CD4-positive, alpha-beta T cell treated with Interleukin-1 beta for 1 hour (primary cell): ENCODE measurements around the gene CDH10.

Experiments used
- DNase-seq, 2 donors: peaks; one replicate each; pipeline ENCODE4 v3.0.0-alpha.2; 2020 to 2022

The CDH10 gene

GRCh38 chr5:24475101-24475500, 169.7 kb downstream of the CDH10 start:
- no peak for DNase-seq

- no peak for DNase-seq
These were observed 170.1 kb downstream of the CDH10 start for GRCh38 chr5:24474685-24475084.

GRCh38 chr5:24472518-24472917, 172.3 kb downstream of the CDH10 start:
- DNase-seq, result no peak

DNA sequence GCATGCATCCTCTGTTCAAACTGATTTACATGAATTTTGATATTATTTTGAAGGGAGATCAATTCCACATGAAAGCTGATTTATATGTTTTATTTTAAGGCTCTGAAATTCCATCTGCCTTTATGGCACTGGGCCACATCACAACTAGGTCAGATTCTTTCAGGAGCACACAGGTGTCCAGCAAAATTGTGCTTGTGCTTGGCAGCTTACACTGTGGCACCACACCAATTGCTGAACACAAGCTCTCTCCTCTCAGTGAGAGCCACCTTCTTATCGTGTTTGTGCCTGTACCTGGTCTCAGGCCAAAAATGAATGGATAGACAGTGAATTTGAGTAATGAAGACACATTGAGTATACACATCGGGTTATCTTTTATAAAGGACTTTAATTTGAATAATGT, 200.4 kb downstream of the CDH10 start:
- no peak for DNase-seq

- DNase-seq, result no peak
These were observed 205.3 kb downstream of the CDH10 start for GRCh38 chr5:24439465-24439864.
